Dermis microvascular lymphatic vessel endothelial cell (primary cell): ENCODE measurements around the gene SLC9A6. TPM values are rescaled to one million over a fixed set of nuclear protein-coding genes. Genes with fewer than 3 reads are reported as not detected.
A peak's percentile ranks its signal among the peaks of the same experiment; 100 is the strongest.
"Not testable (repeated sequence)": the region's sequence is repeated elsewhere in the genome, so short reads cannot be mapped to it uniquely, and the experiment has no call there.

Experiments used
- DNase-seq, 2 donors: peaks; one replicate each; pipeline versions ENCODE4 v3.0.0 to v3.0.0-alpha.2; 2010; ENCODE audit warnings: low read depth in 2 of 2
- total RNA-seq: library from RNA; depleted of rRNA; stranded (reverse); fragments of >200 nt; gene quantifications from 2 replicates; pipeline ENCODE4 v1.2.1, GENCODE V29; 2014

The SLC9A6 gene
- total RNA-seq, 1 donor from 2014 or later, result 16.3 TPM

DNA sequence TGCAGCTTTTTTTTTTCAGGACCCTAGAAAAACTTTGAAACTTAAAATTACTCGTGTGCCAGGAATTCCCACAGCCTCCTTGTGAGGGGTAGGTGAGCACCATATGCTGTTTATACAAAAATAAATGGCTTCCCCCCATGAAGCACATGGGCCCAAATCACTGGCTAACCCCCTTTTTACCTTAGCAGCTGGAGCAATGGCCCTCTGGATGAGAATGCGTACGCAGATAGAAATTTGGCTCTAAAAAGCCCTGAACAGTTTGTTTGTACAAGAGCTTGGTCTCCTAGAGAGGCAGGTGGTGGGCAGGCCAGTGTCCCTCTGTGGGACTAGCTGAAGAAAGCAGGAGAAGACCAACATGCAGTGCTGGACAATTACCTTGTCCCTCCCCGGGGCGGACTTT is 76.5 kb downstream of the SLC9A6 start:
- DNase-seq, result no peak

DNA sequence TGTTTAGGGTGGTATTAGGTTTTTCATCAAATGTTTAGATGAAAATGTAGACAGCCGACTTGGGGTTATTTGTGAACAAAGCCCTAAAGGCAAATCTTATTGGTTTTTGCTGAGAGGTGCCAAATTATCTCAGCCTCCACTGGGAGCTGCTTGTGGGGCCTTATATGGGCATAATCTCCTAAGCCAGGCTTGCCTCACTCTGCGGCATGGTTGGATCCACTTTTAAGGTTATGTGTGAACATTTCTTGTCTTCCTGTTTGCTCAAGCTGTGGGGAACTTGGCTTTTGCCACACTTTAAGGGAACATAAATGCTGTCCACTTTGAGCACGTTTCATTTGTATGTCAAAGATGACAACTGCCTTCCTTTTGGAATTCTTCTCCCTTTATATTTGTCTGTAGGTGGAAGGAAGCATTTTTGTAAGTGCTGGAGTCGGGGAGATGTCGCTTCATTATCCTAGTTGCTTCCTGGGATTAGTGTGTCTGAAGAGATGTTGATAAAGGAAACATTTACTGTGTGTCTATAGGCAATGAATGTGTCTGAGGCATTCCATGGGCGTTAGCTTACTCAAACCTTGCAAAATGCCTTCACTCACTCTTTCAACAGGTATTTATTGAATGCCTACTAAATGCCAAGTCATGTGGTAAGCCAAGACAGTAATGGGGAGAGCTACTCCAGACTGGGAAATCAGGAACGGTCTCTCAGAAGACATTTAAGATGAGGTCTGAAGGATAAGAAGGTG is 78.3 kb downstream of the SLC9A6 start:
- peak in 1 of 2 donors; percentile 21 for DNase-seq

DNA sequence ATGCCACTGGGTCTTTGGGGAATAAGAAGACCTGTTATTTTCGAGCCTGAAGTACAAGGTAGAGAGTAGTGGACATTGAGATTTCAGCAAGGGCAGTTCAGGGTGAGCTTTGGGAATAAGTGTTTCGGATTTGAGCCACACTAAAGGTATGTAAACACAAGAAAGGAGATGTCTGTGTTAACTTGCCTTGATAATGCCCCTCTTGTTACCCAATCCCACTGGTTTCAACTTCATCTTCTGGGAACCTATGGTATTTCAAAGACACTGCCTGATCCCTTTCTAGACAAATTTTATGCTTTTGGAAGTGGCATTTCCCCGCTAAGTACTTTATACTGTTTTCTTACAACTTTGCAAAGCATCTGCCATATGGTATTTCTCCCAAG is 79.4 kb downstream of the SLC9A6 start:
- no peak for DNase-seq

GRCh38 chrX:136065044-136065671 is 79.9 kb downstream of the SLC9A6 start:
- peak; percentile 87 to 90 for DNase-seq

- DNase-seq, result no peak
These were observed 81.9 kb downstream of the SLC9A6 start for GRCh38 chrX:136067097-136067496.

GRCh38 chrX:136067966-136068365 is 82.7 kb downstream of the SLC9A6 start:
- no peak for DNase-seq

GRCh38 chrX:136076942-136077341 is 91.7 kb downstream of the SLC9A6 start:
- DNase-seq, result no peak

DNA sequence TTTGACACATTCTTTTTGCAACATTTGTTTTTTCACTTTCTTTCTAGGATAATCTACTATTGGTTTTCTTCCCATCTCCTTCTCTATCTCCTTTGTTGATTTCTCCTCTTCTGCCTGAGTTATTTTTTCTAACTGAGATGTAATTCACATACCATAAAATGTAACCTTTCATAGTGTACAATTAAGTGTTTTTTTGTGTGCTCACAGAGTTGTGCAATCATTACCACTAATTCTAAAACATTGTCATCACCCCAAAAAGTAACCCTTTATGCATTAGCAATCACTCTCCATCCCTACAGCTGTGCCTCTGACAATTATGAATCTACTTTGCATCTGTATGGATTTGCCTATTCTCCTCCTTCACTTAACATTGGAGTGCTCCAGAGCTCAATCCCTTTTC is 95.5 kb downstream of the SLC9A6 start:
- DNase-seq, result no peak

GRCh38 chrX:136086521-136086920 is 101.3 kb downstream of the SLC9A6 start:
- DNase-seq, result no peak

- DNase-seq, result not testable (repeated sequence)
These were observed 106.7 kb downstream of the SLC9A6 start for GRCh38 chrX:136091898-136092297.

GRCh38 chrX:136094962-136095361 is 109.7 kb downstream of the SLC9A6 start:
- DNase-seq, result no peak

Other genes starting within 250 kb of the SLC9A6 start
- gene CT45A3, start 217.2 kb upstream of the SLC9A6 start, total RNA-seq, result not detected in 2 replicates
- gene CT45A5, start 199.9 kb upstream of the SLC9A6 start, total RNA-seq, result not detected in 2 replicates
- not detected in 2 replicates for gene CT45A6, start 182.6 kb upstream of the SLC9A6 start, total RNA-seq
- not detected in 2 replicates for gene CT45A2, start 165.4 kb upstream of the SLC9A6 start, total RNA-seq
- gene CT45A7, start 148.2 kb upstream of the SLC9A6 start, total RNA-seq, result not detected in 2 replicates
- not detected in 2 replicates for gene CT45A8, start 130.9 kb upstream of the SLC9A6 start, total RNA-seq
- gene CT45A9, start 113.6 kb upstream of the SLC9A6 start, total RNA-seq, result not detected in 2 replicates
- not detected in 2 replicates for gene CT45A10, start 92.0 kb upstream of the SLC9A6 start, total RNA-seq
- not detected in 2 replicates for gene SAGE1, start 91.7 kb upstream of the SLC9A6 start, total RNA-seq
- gene MMGT1, start 11.4 kb upstream of the SLC9A6 start, total RNA-seq, result 5.4 and 6.3 TPM in 2 replicates
- 90.6 and 148 TPM in 2 replicates for gene FHL1, start 162.1 kb downstream of the SLC9A6 start, total RNA-seq